D721Med (cell line): ENCODE results near the gene FGR.

Experiments used
- DNase-seq: peaks from one replicate; pipeline ENCODE4 v3.0.0; 2011; ENCODE audit warnings: low spot score; ENCODE audit not compliant: insufficient read length
- FAIRE-seq: peaks from 2 replicates; lab custom pipeline; 2011; peaks lifted over from hg19 to GRCh38; lab: Jason Lieb, UNC
- CTCF ChIP-seq: IDR thresholded peaks from 2 replicates; pipeline ENCODE4 v1.5.1; 2012; ENCODE audit warnings: mild to moderate bottlenecking, control low read depth; ENCODE audit not compliant: insufficient read depth; ENCODE audit errors: missing control alignments

FGR gene

GRCh38 chr1:27601771-27602461, 33.1 kb downstream of the FGR start:
- DNase-seq: no peak
- no peak for TF ChIP-seq CTCF
- FAIRE-seq: no peak

GRCh38 chr1:27601321-27601770, 33.6 kb downstream of the FGR start:
- no peak for DNase-seq
- FAIRE-seq: no peak
- TF ChIP-seq CTCF: no peak

GRCh38 chr1:27600498-27601175, 34.3 kb downstream of the FGR start:
- no peak for FAIRE-seq
- no peak for TF ChIP-seq CTCF

DNA sequence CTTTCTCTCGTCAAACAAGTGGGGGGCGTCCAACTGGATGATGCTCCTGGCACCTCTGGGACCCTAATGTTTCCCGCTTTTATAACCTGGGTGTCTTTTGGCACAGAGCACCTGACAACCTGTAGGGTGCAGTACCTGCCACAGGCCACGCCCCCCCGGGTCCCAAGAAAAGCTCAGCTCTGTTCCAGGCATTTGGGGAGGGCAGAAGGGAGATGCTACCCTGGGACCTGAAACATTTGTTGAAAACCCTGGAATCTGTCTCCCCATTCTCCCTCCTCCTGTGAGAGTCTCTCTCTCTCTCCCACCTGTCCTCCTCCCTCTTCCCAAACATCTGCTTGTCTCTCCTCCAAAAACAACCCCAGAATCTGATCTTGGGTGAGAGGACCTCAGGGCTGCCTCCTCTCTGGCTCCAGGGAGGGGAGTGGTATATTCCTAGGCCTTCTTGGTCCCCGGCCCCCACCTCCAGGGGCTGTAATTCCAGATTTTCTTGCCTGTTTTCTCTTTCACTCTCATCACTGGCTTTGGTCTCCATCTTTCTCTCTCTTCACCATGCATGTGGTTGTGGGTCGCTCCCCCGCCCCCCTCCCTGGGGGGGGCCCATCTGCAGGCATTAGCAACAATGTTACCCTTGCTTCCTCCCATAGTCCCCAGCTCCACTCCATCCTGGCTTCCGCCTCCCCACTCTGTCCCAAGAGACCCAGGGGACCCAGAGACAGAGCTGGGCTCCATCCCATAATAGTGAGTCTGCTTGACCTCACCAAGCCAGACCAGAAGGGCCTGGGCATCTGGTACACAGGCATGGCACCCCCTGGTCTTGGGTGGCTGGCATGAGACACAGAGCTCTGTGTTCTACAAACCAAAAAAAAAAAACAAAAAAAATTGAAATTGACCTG, 35.1 kb downstream of the FGR start:
- no peak for TF ChIP-seq CTCF
- no peak for FAIRE-seq

More at GRCh38 chr1:27600498-27601175, 34.3 kb downstream of the FGR start:
- DNase-seq: no peak

DNA sequence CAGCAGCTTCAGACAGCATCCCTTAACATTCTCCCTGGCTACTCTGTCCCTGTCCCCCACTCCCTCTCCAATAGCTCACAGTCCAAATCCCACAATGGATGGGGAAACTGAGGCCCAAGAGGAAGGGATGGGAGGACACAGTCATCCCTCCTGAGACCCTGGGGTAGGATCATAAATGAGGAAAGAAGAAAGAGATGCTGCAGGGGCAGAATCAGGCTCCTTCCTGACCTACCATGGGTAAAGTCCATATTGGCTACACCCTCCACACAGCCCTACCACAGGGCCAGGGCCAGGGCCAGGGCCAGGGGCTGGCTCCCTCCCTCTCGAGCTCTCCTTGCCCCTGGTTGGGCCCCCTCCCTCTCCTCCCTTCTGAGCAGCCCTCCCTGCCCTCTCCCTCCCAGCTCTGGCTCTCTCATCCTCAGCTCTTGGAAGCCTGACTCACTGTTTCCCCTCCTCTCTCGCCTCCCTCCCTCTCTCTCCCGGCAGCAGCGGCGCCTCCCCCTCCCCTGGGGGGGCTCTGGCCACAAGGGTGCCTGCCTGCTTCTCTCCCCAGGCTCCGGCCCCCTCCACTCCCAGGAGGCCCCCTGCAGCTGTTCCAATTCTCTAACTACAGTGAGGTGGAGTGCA, 36.0 kb downstream of the FGR start:
- FAIRE-seq (no peak), DNase-seq (no peak)
- no peak for TF ChIP-seq CTCF

More for the DNA sequence above, 35.1 kb downstream of the FGR start:
- no peak for DNase-seq

DNA sequence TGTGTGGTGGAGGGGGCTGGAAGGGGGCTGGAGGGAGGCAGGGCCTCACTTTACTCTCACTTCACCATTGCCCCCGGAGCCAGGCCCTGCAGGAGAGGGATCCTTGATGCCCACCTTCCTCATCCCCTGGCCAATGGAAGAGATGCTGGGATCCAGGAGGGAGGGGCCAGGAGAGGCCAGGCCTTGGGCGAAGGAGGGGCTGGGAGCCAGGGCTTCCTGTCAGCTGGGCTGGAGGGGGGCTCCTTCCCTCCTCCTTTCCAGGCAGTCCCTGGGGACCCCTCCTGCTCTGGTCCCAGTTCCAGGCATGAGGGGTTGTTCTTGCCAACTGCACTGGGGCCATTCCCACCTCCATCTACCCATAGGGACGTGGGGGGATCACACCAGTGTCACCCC, 36.7 kb downstream of the FGR start:
- TF ChIP-seq CTCF: no peak
- FAIRE-seq (no peak), DNase-seq (no peak)
